Epidermal melanocyte (primary cell): ENCODE results near the gene PLCL2.
"Not testable (repeated sequence)": the region's sequence is repeated elsewhere in the genome, so short reads cannot be mapped to it uniquely, and the experiment has no call there.

Experiments used
- DNase-seq: peaks from one replicate; pipeline ENCODE4 v3.0.0; 2011; ENCODE audit warnings: low spot score; ENCODE audit not compliant: insufficient read length

Gene PLCL2

GRCh38 chr3:17070161-17070959 is 185.6 kb downstream of the PLCL2 start:
- no peak for DNase-seq

GRCh38 chr3:17074559-17074958 is 189.8 kb downstream of the PLCL2 start:
- no peak for DNase-seq

- DNase-seq, result no peak
These were observed 190.6 kb downstream of the PLCL2 start for GRCh38 chr3:17075358-17075757.

- DNase-seq, result no peak
These were observed 191.2 kb downstream of the PLCL2 start for GRCh38 chr3:17075907-17076306.

- DNase-seq, result no peak
These were observed 192.3 kb downstream of the PLCL2 start for GRCh38 chr3:17076940-17077605.

- no peak for DNase-seq
These were observed 192.9 kb downstream of the PLCL2 start for GRCh38 chr3:17077606-17078005.

GRCh38 chr3:17078926-17079465 is 194.2 kb downstream of the PLCL2 start:
- DNase-seq, result no peak

GRCh38 chr3:17079933-17080332 is 195.2 kb downstream of the PLCL2 start:
- DNase-seq, result no peak

- no peak for DNase-seq
These were observed 196.8 kb downstream of the PLCL2 start for GRCh38 chr3:17081520-17081919.

- DNase-seq, result no peak
These were observed 202.8 kb downstream of the PLCL2 start for GRCh38 chr3:17087509-17087908.

- DNase-seq, result no peak
These were observed 203.3 kb downstream of the PLCL2 start for GRCh38 chr3:17088017-17088416.

- DNase-seq, result no peak
These were observed 204.0 kb downstream of the PLCL2 start for GRCh38 chr3:17088602-17089313.

- no peak for DNase-seq
These were observed 204.6 kb downstream of the PLCL2 start for GRCh38 chr3:17089314-17089700.

- DNase-seq, result no peak
These were observed 205.7 kb downstream of the PLCL2 start for GRCh38 chr3:17090280-17090983.

GRCh38 chr3:17091910-17092582 is 207.3 kb downstream of the PLCL2 start:
- no peak for DNase-seq

GRCh38 chr3:17092583-17092933 is 207.8 kb downstream of the PLCL2 start:
- DNase-seq, result no peak

GRCh38 chr3:17094551-17094950 is 209.8 kb downstream of the PLCL2 start:
- DNase-seq, result no peak

- DNase-seq, result no peak
These were observed 218.8 kb downstream of the PLCL2 start for GRCh38 chr3:17103579-17103978.

GRCh38 chr3:17106801-17107200 is 222.0 kb downstream of the PLCL2 start:
- DNase-seq, result not testable (repeated sequence)

GRCh38 chr3:17110660-17111396 is 226.1 kb downstream of the PLCL2 start:
- DNase-seq, result no peak
